HG03280 (cell line): Measurements from ENCODE around the gene ERG.

Experiments used
- ATAC-seq: cut with Tn5 transposase; IDR thresholded peaks from one replicate; pipeline ENCODE4 v1.9.1; 2021; ENCODE audit warnings: mild to moderate bottlenecking, moderate library complexity; ENCODE audit not compliant: unreplicated experiment

The ERG gene

GRCh38 chr21:38500073-38500472, 1.8 kb upstream of the ERG start:
- ATAC-seq = no peak

GRCh38 chr21:38499296-38499695, 1.0 kb upstream of the ERG start:
- ATAC-seq = no peak

GRCh38 chr21:38496224-38496623, 2.1 kb downstream of the ERG start:
- no peak for ATAC-seq

GRCh38 chr21:38495696-38496095, 2.6 kb downstream of the ERG start:
- no peak for ATAC-seq

- ATAC-seq = no peak
These were observed 3.0 kb downstream of the ERG start for GRCh38 chr21:38495242-38495641.

GRCh38 chr21:38494703-38495102, 3.6 kb downstream of the ERG start:
- ATAC-seq = no peak

- ATAC-seq = no peak
These were observed 4.0 kb downstream of the ERG start for GRCh38 chr21:38494251-38494642.

GRCh38 chr21:38493549-38494250, 4.6 kb downstream of the ERG start:
- ATAC-seq = no peak

GRCh38 chr21:38492007-38492406, 6.3 kb downstream of the ERG start:
- ATAC-seq = no peak

GRCh38 chr21:38491536-38491935, 6.7 kb downstream of the ERG start:
- no peak for ATAC-seq

GRCh38 chr21:38490411-38491020, 7.8 kb downstream of the ERG start:
- ATAC-seq = no peak

- ATAC-seq = no peak
These were observed 8.5 kb downstream of the ERG start for GRCh38 chr21:38489729-38490128.

- ATAC-seq = no peak
These were observed 9.0 kb downstream of the ERG start for GRCh38 chr21:38489271-38489652.

GRCh38 chr21:38488640-38489270, 9.5 kb downstream of the ERG start:
- ATAC-seq = no peak

GRCh38 chr21:38487901-38488639, 10.2 kb downstream of the ERG start:
- ATAC-seq = no peak

GRCh38 chr21:38486706-38487105, 11.6 kb downstream of the ERG start:
- ATAC-seq = no peak

GRCh38 chr21:38486221-38486620, 12.1 kb downstream of the ERG start:
- no peak for ATAC-seq

GRCh38 chr21:38479641-38480525, 18.4 kb downstream of the ERG start:
- ATAC-seq = no peak

- ATAC-seq = no peak
These were observed 19.5 kb downstream of the ERG start for GRCh38 chr21:38478782-38479181.

- ATAC-seq = no peak
These were observed 21.1 kb downstream of the ERG start for GRCh38 chr21:38477226-38477625.

GRCh38 chr21:38476385-38476784, 21.9 kb downstream of the ERG start:
- ATAC-seq = no peak
